ENCODE data around the gene TXNRD3. TPM values are rescaled to one million over a fixed set of nuclear protein-coding genes. Genes with fewer than 3 reads are reported as not detected.

TXNRD3 gene
- total and polyA plus RNA-seq, 10 donors, result 3.7 to 12.9 (median 6.5) TPM

DNA sequence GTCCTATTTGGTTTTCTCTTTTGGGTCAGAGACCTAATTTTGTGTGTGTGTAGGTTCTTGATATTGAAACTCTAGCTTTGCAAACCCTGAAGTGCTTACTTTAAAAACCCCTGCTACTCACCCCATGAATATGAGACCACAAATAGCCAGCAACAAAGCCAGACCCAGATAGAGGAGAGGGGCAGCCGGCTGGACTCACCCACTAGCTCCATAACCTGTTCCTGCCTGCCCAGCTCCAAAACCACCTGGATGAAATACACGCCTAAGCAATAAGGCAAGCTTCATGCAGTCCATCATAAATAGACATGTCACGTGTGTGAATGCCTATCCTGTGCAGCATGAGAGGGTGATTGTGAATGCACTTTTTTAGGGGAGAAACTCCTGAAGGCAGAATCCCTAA, 3.7 kb upstream of the TXNRD3 start:
- peaks cover 0 to 9% (median 0%) of the 10 kb centered on the region in 8 donors for H3K9me3 ChIP-seq
- H3K4me1 ChIP-seq, result peaks cover 0 to 18% (median 8%) of the 10 kb centered on the region in 6 donors
- no peak for TF ChIP-seq POLR2A (IDR thresholded peaks at IDR 0.05)
- no peak for TF ChIP-seq POLR2AphosphoS5 (IDR thresholded peaks at IDR 0.05)
- TF ChIP-seq CTCF (IDR thresholded peaks at IDR 0.05 in 8 of 11, conservative IDR thresholded peaks at IDR 0.05 in 3 of 11), result no peak
- no peaks in the 10 kb centered on the region for H3K36me3 ChIP-seq
- H3K4me3 ChIP-seq, result no peak overlapping the region
- DNase-seq, result no peak
- no peak overlapping the region for H3K27ac ChIP-seq
- intact Hi-C loops (cut with DNase I; ENCODE audit: low total_unique reads), result loop anchor here (10.0 kb wide), 1 partner anchor 134 kb away; the partner anchor contains the start of gene CHST13
- 85 to 97% (median 86%) methylated on average over 3 of the region's 3 CpGs for WGBS, 5 donors
- peaks cover 0 to 85% (median 4%) of the 10 kb centered on the region in 7 donors for H3K27me3 ChIP-seq (replicated peaks in 1 of 7)

GRCh38 chr3:126657901-126658300, 3.0 kb upstream of the TXNRD3 start:
- intact Hi-C loops (cut with DNase I; ENCODE audit: low total_unique reads), result loop anchor here (10.0 kb wide), 1 partner anchor 133 kb away; the partner anchor contains the start of gene CHST13
- H3K4me1 ChIP-seq, result peaks cover 0 to 21% (median 11%) of the 10 kb centered on the region in 6 donors
- no peak overlapping the region for H3K4me3 ChIP-seq
- H3K36me3 ChIP-seq, result no peaks in the 10 kb centered on the region
- H3K27ac ChIP-seq, result no peak overlapping the region
- H3K9me3 ChIP-seq, result peaks cover 0 to 9% (median 0%) of the 10 kb centered on the region in 8 donors
- no peak for DNase-seq
- TF ChIP-seq POLR2A (IDR thresholded peaks at IDR 0.05) (no peak), CTCF (IDR thresholded peaks at IDR 0.05 in 8 of 11, conservative IDR thresholded peaks at IDR 0.05 in 3 of 11) (no peak), POLR2AphosphoS5 (IDR thresholded peaks at IDR 0.05) (no peak)
- H3K27me3 ChIP-seq (replicated peaks in 1 of 7), result peaks cover 0 to 80% (median 4%) of the 10 kb centered on the region in 7 donors
- WGBS, 5 donors, result 78 to 95% (median 81%) methylated on average over 2 of the region's 2 CpGs

DNA sequence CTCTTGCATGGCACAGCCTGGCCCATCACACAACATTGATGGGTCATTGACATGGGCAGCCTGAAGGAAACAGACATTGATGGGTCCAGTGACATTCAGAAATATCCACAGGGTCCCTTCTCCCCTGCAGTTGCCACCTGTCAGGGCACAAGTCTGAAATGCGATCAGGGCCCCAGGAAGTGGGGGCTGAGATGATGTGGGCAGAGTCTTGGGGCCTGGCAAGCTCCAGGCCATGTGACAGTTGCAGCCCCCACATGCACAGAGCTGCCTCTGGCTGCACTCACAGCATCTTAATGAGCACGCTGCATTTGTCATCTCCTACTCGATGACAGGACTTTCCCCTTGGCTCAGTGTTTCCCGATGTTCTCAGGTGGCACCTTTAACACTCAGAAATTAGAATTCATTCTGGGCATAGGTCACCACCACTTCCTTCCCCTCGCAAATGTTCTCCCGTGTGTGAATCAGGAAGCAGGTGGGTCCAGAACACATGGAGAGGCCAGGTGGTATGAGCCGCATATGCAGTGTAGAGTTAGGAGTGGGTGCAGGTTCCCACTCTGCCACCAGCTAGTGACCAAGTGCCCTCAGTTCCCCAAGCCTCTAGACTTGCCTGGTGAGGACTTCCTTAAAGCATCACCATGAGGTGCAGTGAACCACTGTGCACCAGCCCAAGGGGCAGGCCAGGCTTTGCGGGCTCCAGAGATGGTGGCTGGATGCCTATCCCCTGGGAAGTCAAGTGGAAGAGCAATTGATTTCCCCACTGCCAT, 1.6 kb upstream of the TXNRD3 start:
- H3K9me3 ChIP-seq, result peaks cover 0 to 9% (median 0%) of the 10 kb centered on the region in 8 donors
- 37 to 57% (median 44%) methylated on average over 8 of the region's 8 CpGs for WGBS, 5 donors
- DNase-seq, result no peak
- TF ChIP-seq CTCF (IDR thresholded peaks at IDR 0.05 in 8 of 11, conservative IDR thresholded peaks at IDR 0.05 in 3 of 11) (no peak), POLR2A (IDR thresholded peaks at IDR 0.05) (no peak), POLR2AphosphoS5 (IDR thresholded peaks at IDR 0.05) (no peak)
- peaks cover 0 to 67% (median 4%) of the 10 kb centered on the region in 7 donors for H3K27me3 ChIP-seq (replicated peaks in 1 of 7)
- intact Hi-C loops (cut with DNase I; ENCODE audit: low total_unique reads), result loop anchor here (10.0 kb wide), 1 partner anchor 132 kb away; the partner anchor contains the start of gene CHST13
- no peak overlapping the region for H3K27ac ChIP-seq
- no peaks in the 10 kb centered on the region for H3K36me3 ChIP-seq
- peaks cover 0 to 21% (median 11%) of the 10 kb centered on the region in 6 donors for H3K4me1 ChIP-seq
- no peak overlapping the region for H3K4me3 ChIP-seq

DNA sequence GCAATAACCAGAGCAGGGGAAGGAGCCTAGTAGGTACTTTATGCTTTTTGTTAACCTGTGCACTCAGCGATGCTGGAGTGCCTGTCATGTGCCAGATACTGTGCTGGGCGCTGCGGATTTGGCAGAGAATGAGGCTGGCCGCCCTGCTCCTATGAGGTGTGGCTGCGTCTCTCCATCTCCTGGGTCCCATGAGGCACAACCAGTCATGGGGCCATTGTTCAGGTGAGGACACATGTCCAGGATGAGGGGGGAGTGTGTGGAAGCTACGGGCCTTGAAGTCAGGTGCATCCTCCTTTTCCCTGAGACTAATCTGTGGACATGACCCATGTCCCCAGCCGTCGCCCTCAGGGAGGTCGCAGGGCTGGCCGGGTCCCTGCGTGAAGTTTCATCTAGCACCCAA, 963 bp upstream of the TXNRD3 start:
- DNase-seq, result no peak
- peaks cover 0 to 21% (median 11%) of the 10 kb centered on the region in 6 donors for H3K4me1 ChIP-seq
- WGBS, 5 donors, result 91 to 95% (median 94%) methylated on average over 11 of the region's 11 CpGs
- H3K4me3 ChIP-seq, result no peak overlapping the region
- peaks cover 0 to 6% (median 0%) of the 10 kb centered on the region in 8 donors for H3K9me3 ChIP-seq
- no peak for TF ChIP-seq CTCF (IDR thresholded peaks at IDR 0.05 in 8 of 11, conservative IDR thresholded peaks at IDR 0.05 in 3 of 11)
- TF ChIP-seq POLR2A (IDR thresholded peaks at IDR 0.05), result no peak
- no peak for TF ChIP-seq POLR2AphosphoS5 (IDR thresholded peaks at IDR 0.05)
- H3K36me3 ChIP-seq, result no peaks in the 10 kb centered on the region
- peaks cover 0 to 60% (median 4%) of the 10 kb centered on the region in 7 donors for H3K27me3 ChIP-seq (replicated peaks in 1 of 7)
- intact Hi-C loops (cut with DNase I; ENCODE audit: low total_unique reads), result loop anchor here (10.0 kb wide), 1 partner anchor 131 kb away; the partner anchor contains the start of gene CHST13
- H3K27ac ChIP-seq, result no peak overlapping the region

Data from spleen (tissue), 11 donors.